Neural crest cell (in vitro differentiated cells): ENCODE measurements around the gene DAG1. TPM values are rescaled to one million over a fixed set of nuclear protein-coding genes. Genes with fewer than 3 reads are reported as not detected.

Experiments
- DNase-seq: peaks from one replicate; pipeline ENCODE4 v3.0.0; 2021; ENCODE audit warnings: low read depth, mixed read lengths, low spot score
- H3K27ac Mint-ChIP-seq: one replicate; pipeline ENCODE4 v1.8.0; 2021; ENCODE audit warnings: mild to moderate bottlenecking, mixed read lengths; ENCODE audit not compliant: unreplicated experiment
- H3K27me3 Mint-ChIP-seq: 2 replicates; pipeline ENCODE4 v1.8.0; 2021; ENCODE audit warnings: low read depth, mild to moderate bottlenecking, mixed read lengths
- H3K36me3 Mint-ChIP-seq: 2 replicates; pipeline ENCODE4 v1.8.0; 2021; ENCODE audit warnings: low read depth, mild to moderate bottlenecking, mixed read lengths
- H3K4me1 Mint-ChIP-seq: 2 replicates; pipeline ENCODE4 v1.8.0; 2021; ENCODE audit warnings: mixed read lengths
- H3K4me3 Mint-ChIP-seq: one replicate; pipeline ENCODE4 v1.8.0; 2021; ENCODE audit warnings: mild to moderate bottlenecking, mixed read lengths
- H3K9me3 Mint-ChIP-seq: 2 replicates; pipeline ENCODE4 v1.8.0; 2021; ENCODE audit warnings: mixed read lengths
- total RNA-seq: library from RNA; stranded (reverse); gene quantifications from 2 replicates; pipeline ENCODE4 v1.2.1, GENCODE V29; 2021
- TF ChIP-seq, protein P1 (sequence below): fragments of 200-600 bp; sonication (generic); conservative IDR thresholded peaks from 2 replicates; pipeline ENCODE4 v1.5.0; 2021; ENCODE audit warnings: antibody characterized with exemption, mild to moderate bottlenecking

The DAG1 gene
- total RNA-seq, 1 donor from 2014 or later = 98.6 TPM

- H3K27ac Mint-ChIP-seq = peak overlapping the region; percentile 21
- peaks cover 31% of the 10 kb centered on the region for H3K36me3 Mint-ChIP-seq
- no peak overlapping the region for H3K4me3 Mint-ChIP-seq
- DNase-seq = no peak
- no peaks in the 10 kb centered on the region for H3K27me3 Mint-ChIP-seq
- H3K4me1 Mint-ChIP-seq = peaks cover 22% of the 10 kb centered on the region
- TF ChIP-seq, protein P1, sequence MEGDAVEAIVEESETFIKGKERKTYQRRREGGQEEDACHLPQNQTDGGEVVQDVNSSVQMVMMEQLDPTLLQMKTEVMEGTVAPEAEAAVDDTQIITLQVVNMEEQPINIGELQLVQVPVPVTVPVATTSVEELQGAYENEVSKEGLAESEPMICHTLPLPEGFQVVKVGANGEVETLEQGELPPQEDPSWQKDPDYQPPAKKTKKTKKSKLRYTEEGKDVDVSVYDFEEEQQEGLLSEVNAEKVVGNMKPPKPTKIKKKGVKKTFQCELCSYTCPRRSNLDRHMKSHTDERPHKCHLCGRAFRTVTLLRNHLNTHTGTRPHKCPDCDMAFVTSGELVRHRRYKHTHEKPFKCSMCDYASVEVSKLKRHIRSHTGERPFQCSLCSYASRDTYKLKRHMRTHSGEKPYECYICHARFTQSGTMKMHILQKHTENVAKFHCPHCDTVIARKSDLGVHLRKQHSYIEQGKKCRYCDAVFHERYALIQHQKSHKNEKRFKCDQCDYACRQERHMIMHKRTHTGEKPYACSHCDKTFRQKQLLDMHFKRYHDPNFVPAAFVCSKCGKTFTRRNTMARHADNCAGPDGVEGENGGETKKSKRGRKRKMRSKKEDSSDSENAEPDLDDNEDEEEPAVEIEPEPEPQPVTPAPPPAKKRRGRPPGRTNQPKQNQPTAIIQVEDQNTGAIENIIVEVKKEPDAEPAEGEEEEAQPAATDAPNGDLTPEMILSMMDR = no peak
- H3K9me3 Mint-ChIP-seq = no peaks in the 10 kb centered on the region
Observed at GRCh38 chr3:49530231-49530630, 60.2 kb downstream of the DAG1 start.

DNA sequence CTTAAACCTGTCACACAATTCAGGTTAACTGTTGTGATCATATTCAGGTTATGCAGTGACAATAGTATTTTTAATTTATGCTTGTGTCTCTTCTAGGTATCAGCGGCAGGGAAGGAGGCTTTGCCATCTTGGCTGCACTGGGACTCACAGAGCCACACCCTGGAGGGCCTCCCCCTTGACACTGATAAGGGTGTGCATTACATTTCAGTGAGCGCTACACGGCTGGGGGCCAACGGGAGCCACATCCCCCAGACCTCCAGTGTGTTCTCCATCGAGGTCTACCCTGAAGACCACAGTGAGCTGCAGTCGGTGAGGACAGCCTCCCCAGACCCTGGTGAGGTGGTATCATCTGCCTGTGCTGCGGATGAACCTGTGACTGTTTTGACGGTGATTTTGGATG is 60.6 kb downstream of the DAG1 start:
- Mint-ChIP-seq H3K4me3 (no peak overlapping the region), H3K27ac (no peak overlapping the region), H3K27me3 (no peaks in the 10 kb centered on the region), H3K9me3 (no peaks in the 10 kb centered on the region), H3K36me3 (peaks cover 29% of the 10 kb centered on the region), H3K4me1 (peaks cover 27% of the 10 kb centered on the region)
- TF ChIP-seq, protein P1 = no peak
- no peak for DNase-seq

DNA sequence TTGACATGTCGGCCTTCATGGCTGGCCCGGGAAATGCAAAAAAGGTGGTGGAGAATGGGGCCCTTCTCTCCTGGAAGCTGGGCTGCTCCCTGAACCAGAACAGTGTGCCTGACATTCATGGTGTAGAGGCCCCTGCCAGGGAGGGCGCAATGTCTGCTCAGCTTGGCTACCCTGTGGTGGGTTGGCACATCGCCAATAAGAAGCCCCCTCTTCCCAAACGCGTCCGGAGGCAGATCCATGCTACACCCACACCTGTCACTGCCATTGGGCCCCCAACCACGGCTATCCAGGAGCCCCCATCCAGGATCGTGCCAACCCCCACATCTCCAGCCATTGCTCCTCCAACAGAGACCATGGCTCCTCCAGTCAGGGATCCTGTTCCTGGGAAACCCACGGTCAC is 61.2 kb downstream of the DAG1 start:
- Mint-ChIP-seq H3K27me3 (no peaks in the 10 kb centered on the region), H3K4me1 (peaks cover 32% of the 10 kb centered on the region), H3K27ac (no peak overlapping the region), H3K36me3 (peaks cover 29% of the 10 kb centered on the region), H3K9me3 (no peaks in the 10 kb centered on the region), H3K4me3 (no peak overlapping the region)
- DNase-seq = no peak
- TF ChIP-seq, protein P1 = no peak

GRCh38 chr3:49531715-49532114 is 61.6 kb downstream of the DAG1 start:
- no peak for DNase-seq
- Mint-ChIP-seq H3K36me3 (peaks cover 28% of the 10 kb centered on the region), H3K4me1 (peaks cover 37% of the 10 kb centered on the region), H3K27ac (no peak overlapping the region), H3K9me3 (no peaks in the 10 kb centered on the region), H3K4me3 (no peak overlapping the region), H3K27me3 (no peaks in the 10 kb centered on the region)
- TF ChIP-seq, protein P1 = no peak

- DNase-seq = no peak
- TF ChIP-seq, protein P1 = no peak
- H3K9me3 Mint-ChIP-seq = no peaks in the 10 kb centered on the region
- H3K4me1 Mint-ChIP-seq = peaks cover 38% of the 10 kb centered on the region
- no peak overlapping the region for H3K4me3 Mint-ChIP-seq
- H3K27ac Mint-ChIP-seq = no peak overlapping the region
- peaks cover 21% of the 10 kb centered on the region for H3K36me3 Mint-ChIP-seq
- H3K27me3 Mint-ChIP-seq = no peaks in the 10 kb centered on the region
Observed at GRCh38 chr3:49533031-49533430, 63.0 kb downstream of the DAG1 start.
